ENCODE measurements around the gene CRTC2.
A peak's percentile ranks its signal among the peaks of the same experiment; 100 is the strongest.

Gene CRTC2

DNA sequence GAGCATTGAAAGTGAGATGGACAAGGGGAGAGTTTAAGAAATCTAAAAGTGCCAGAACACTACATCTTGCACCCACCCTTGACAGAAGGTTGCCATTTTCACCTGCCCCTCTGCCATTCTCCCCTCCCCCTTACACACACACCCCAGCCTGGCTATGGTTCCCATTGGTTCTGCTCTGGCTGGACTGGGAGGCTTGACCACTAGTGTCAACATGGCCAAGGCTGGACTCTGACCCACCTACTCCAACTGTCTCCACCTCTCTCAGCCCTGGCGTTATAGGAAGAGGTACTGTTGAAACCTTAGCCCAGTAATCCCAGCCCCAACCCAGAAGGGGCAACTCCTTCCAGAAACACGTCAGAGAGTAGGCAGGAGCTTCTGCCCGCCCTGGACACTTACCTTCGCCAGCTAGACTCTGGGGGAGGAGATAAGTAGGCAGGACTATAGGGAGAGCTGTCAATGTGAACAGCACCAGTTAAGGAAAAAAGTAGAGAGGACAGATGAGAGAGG, 4.5 kb downstream of the CRTC2 start:
- DNase-seq (ENCODE audit: extremely low read depth, low read depth): no peak
- TF ChIP-seq, protein P1, sequence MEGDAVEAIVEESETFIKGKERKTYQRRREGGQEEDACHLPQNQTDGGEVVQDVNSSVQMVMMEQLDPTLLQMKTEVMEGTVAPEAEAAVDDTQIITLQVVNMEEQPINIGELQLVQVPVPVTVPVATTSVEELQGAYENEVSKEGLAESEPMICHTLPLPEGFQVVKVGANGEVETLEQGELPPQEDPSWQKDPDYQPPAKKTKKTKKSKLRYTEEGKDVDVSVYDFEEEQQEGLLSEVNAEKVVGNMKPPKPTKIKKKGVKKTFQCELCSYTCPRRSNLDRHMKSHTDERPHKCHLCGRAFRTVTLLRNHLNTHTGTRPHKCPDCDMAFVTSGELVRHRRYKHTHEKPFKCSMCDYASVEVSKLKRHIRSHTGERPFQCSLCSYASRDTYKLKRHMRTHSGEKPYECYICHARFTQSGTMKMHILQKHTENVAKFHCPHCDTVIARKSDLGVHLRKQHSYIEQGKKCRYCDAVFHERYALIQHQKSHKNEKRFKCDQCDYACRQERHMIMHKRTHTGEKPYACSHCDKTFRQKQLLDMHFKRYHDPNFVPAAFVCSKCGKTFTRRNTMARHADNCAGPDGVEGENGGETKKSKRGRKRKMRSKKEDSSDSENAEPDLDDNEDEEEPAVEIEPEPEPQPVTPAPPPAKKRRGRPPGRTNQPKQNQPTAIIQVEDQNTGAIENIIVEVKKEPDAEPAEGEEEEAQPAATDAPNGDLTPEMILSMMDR (IDR thresholded peaks at IDR 0.05; ENCODE audit: low read depth, low read length): no peak

DNA sequence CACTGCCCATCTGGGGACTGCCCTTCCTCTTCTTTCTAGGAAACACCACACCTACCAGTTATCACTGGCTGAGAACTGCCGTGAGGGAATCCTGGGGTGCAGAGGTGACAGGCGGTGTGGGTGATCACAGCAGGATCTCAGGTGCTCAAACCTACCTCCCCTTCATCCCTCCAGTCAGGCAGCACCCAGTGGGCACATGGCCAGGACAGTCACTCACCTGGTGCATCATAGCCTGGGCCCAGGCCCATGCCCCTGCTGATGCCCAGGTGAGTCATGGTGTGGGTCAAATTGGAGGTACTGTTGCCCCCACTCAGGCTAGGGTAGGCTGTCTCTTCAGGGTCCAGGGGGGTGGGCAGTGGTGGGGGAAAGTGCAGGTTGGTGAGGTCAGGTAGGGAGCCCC, 6.6 kb downstream of the CRTC2 start:
- DNase-seq (ENCODE audit: extremely low read depth, low read depth): no peak
- TF ChIP-seq, protein P1 (IDR thresholded peaks at IDR 0.05; ENCODE audit: low read depth, low read length): no peak

DNA sequence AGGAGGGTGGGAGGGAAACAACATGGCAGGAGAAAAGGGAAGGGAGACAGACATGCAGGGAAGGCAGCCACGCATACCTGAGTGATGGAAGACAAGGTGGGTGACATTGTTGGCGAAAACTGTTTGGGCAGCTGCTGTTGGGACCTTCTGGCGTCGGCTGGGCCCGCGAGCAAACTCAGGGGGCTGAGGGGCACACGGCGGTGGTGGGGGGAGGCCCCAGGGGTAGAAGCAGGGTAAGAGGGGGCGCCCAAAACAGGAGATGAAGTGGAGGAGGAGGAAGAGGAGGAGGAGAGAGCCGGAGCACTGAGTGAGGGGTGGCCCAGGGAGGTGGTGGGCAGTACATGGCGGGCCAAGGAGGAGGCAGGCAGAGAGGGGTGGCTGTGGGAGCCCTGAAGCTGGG, 7.2 kb downstream of the CRTC2 start:
- TF ChIP-seq, protein P1 (IDR thresholded peaks at IDR 0.05; ENCODE audit: low read depth, low read length): no peak
- no peak for DNase-seq (ENCODE audit: extremely low read depth, low read depth)

DNA sequence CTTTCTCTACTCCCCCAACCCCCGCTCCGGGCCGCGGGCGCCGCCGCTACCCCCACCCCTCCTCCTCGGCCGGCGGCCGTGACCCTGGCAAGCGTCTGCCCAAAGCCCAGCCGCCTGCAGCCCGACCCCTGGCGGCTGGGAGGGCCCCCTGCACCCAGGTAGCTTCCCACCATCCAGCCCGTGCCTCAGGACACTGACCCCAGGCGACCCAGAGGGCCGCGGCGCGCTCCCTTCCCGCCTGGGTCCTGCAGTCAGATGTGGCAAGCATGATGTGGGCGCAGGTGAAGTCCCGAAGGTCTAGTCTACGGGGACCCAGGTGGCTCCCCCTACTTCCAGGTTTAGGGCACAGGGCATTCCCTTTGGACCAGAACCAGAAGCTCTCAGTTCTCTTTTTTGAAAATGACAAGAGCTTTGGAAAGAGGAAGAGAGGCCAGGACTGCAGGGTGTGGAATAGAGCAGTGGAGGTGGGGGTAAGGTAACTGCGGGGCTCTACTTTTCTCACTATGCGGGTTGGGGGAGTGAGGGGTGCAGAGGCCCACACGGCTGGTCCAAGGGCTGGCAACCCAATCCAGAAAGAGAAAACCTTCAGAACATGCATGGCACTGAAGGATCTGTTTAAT, 11.7 kb downstream of the CRTC2 start, which contains the start of gene DENND4B:
Gene DENND4B (minus strand): TSS at position 97 of the 620 bp plus-strand sequence. CDS start 2,344 bp downstream, outside the sequence.
- TF ChIP-seq, protein P1 (IDR thresholded peaks at IDR 0.05; ENCODE audit: low read depth, low read length): peak; percentile 84
- peak; percentile 50 for DNase-seq (ENCODE audit: extremely low read depth, low read depth)

DNA sequence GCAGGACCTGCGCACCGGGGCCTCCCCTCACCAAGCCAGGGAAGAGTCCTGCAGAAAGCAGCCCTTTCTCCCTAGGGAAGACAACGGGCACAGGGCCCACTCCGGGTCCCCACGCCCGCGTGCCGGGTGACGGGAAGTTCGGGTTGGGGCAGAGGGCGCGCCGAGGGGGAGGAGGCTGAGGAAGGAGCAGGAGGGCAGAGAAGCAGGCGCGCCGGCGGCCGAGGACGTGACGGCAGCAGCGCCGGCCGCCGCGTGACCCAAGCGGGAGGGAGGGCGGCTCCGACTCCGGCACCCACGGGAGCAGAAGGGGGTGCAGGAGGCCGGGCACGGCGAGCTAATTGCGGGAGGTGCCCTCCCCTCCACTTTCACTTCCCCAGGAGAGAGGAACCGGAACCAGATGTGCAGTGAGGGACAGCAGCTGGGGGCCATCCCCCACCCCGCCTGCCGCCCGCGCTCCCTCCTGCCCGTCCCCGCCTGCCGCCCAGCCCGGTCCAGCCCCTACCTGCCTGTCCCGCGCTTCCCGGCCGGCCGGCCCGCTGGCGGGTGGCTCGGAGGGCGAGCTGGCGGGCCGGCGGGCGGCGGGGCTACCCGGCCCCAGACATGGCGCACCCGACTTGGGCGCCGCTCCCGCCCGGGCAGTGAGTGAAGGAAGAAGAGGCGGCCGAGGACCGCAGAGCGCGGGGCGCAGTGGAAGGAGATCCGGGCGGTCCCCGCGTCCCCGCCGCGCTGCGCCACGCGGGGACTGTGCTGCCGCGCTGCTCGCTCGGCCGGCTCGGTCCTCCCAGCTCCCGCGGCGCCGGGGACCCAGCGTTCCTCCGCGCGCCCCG, 12.4 kb downstream of the CRTC2 start:
- DNase-seq (ENCODE audit: extremely low read depth, low read depth): no peak
- TF ChIP-seq, protein P1 (IDR thresholded peaks at IDR 0.05; ENCODE audit: low read depth, low read length): no peak

DNA sequence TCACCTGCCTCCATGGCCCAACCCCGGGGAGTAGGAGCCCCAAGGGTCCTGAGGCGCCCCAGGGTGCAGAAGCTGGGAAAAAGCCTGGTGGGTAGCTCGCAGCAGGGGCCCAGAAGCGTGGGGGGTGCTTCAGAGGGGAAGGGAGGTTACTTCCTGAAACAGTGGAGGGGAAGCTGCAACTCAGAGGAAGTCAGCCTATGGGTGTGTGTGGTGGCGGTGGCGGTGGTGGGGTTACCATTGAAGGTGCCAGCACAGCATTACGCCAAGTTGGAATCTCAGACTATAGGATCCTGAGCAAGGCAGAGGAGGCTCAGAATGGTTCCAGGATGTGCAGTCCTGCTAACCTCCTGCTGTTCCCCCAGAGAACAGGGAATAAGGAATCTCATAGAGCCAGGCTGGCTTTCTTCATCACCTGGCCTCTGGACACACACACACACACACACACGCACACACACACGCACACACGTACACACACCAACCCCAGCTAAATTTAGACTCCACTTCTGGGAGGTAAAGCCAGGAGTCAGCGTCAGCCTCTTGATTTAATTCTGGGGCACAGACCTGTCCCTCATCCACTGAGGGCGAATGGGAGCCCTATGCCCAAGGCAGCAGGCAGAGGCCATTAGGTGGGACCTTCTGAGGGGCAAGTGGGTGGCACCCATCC, 13.1 kb downstream of the CRTC2 start:
- no peak for DNase-seq (ENCODE audit: extremely low read depth, low read depth)
- TF ChIP-seq, protein P1 (IDR thresholded peaks at IDR 0.05; ENCODE audit: low read depth, low read length): no peak

DNA sequence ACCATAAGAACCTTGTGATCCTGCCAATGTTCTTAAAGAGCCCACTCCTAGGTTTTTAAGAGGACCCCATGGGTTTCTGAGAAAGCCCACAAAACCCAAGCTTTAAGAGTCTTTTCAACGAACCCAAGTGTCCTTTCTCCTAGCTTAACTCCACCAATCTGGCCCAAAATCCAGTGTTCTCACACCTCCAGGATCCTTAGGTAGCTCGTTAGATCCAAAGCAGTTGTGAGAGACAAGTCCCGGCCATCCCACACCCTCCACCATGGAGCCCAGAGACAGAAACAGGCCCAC, 13.6 kb downstream of the CRTC2 start:
- DNase-seq (ENCODE audit: extremely low read depth, low read depth): no peak
- TF ChIP-seq, protein P1 (IDR thresholded peaks at IDR 0.05; ENCODE audit: low read depth, low read length): no peak
